SHP77 treated with DMSO at 0.1 percent for 48 hours (cell line): ENCODE data around the gene PDE4D.
"Not testable (repeated sequence)": the region's sequence is repeated elsewhere in the genome, so short reads cannot be mapped to it uniquely, and the experiment has no call there.

Experiments
- DNase-seq: peaks from one replicate; lab custom pipeline; 2025; lab: John Stamatoyannopoulos, UW

Gene PDE4D

DNA sequence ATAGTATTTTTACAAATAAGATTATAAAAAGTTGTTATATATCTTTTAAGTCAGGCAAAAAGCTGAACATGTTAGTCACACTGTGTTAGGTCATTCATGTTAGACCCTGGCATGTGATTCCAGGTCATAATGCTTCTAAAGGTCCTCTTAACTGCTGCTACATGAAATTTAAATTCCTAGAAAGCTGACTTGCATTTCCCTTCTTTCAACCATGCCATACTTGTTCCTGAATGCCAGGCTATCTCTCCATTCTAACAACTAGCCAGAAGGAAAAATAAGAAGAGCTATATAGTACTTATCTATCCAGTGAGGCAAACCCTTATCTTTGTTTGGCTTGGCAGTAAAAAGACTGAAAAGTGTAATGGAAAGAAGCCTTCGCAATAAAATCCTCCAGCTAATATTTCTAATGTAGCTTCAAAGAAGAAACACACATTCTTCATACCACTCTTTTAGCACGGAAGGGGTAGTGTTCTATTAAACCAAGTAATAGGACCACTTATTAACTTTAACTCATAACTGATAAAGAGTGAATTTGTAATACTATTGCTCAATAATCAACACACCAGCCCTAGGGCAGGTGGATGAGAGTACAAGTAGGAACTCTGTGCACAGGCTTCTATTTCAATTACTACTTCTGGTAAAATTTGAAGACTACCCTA is 310.2 kb downstream of the PDE4D start:
- no peak for DNase-seq

DNA sequence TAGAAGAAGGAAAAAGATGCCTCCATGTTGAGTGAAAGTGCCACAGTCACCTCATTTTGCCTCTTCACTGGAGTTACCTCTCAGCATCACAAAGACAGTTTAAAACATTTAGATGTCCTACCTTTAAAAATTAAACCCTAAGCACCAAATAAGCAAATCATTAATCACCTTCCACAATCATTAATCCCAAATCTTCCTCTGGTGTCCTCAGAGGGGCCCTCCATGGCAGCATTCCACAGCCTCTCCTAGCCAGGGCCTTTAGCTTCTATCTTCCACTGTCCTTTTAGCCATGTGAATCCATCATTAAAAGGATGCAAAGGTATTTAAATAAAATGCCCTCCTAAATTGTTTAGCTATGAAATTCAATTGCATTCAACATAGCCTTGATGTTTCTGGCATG is 310.8 kb downstream of the PDE4D start:
- DNase-seq: no peak

DNA sequence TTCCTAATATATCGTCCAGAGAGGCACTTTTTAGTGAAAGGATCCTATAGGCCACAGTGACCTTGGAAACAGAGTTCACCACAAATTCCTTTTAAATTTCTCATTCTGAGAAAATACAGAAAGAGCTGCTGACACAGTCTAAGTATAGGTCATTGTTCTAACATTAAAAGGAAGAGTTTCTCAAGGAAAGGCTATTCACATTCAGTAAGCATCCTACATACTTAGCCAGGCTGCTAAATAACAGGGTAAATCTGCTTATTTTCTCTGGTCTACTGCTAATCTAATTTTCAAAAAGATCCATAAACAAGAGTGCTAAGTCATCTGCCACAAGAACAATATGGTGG is 313.7 kb downstream of the PDE4D start:
- no peak for DNase-seq

DNA sequence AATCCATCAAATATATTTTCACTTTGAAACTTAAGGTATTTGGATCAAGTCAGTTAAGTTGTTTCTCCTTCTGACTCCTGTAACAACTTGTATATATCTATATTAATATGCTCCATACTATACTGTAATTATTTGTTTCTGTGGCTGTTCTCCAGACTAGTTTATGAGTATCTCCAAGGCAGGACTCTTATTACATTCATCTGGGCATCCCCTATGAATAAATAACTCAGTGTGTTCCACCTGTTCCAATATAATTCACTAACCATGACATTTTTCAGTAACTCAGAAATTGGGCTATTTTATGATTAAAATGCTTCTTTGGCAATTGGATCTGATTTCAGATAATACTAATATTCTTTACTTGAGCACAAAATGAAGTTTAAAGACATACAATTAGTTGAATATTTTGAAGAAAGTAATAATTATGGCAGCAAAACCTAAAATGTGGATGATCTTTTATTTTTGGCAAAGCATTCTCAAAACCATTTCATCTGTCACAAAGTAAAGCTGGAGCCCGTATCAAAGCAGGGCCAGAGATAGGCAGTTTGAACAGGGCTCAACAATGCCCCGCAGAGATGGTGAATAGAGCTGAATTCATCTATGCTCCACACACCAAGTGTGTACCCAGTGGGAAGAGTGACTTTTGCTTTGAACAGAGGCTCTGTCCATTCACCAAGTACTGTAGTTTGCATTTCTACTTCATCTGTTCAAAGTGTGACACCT is 314.3 kb downstream of the PDE4D start:
- no peak for DNase-seq

DNA sequence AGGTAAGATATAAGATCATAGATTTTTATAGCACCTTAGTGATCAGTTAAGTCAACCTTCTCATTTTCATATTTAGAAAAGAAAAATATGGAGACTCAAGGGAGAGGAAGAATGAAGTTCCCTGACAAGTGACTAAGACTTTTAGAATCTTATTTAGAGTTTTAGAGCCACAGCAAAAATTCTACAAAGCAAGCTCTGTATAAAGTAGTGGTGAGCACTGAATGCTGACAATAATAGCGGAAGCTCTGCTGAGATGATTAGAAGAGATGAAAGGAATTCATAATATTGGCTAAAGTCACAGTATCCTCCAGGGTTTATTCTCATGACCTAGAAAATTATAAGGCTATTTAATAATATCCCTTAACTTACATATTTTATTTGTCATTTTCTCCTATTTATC is 316.0 kb downstream of the PDE4D start:
- no peak for DNase-seq

DNA sequence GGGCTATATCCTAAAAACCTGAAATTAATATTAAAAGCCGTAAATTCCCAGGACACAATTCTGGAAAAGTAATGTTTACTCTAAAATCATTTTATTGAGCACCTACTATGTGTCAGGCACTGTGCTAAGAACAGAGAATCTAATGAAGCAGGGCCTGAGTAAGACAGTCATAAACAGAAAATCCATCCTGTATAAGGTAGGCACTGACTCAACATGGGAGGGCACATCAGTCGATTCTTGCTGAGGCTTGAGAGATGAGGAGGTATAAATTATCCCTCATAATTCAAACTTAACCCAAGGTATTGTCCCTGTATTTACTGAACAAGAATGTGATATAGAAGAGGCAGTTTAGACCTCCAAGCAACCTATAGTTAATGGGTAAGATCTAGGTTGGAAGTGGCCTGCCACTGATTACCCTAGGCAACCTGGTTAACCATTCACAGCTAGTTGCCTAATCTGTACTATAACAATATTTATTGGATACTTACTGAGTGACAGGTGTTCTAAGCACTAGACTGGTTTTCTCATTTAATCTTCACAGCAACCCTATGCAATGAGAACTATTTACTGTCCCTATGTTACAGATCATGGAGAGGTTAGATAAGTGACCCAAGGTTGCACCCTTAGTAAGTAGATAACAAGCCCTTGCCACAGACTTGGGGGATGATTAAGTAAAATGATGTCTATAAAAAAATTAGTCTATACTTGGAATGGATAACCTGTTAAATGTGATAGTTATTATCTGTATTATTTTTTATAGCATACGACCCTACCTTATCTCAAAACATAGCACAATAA is 317.7 kb downstream of the PDE4D start:
- no peak for DNase-seq

DNA sequence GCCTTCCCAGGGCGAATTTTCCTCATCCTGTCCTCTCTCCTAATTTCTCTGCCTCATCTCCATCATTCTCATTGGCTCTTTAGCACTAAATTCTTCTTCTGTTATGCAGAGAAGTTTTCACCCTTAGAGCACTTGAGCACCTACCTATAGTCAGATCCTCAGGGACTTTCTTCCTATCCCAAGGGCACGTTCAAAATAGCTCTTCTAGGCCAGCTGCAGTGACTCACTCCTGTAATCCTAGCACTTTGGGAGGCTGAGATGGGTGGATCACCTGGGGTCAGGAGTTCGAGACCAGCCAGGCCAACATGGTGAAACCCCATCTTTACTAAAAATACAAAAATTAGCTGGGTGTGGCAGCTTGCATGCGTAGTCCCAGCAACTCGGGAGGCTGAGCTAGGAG is 320.0 kb downstream of the PDE4D start:
- DNase-seq: not testable (repeated sequence)

DNA sequence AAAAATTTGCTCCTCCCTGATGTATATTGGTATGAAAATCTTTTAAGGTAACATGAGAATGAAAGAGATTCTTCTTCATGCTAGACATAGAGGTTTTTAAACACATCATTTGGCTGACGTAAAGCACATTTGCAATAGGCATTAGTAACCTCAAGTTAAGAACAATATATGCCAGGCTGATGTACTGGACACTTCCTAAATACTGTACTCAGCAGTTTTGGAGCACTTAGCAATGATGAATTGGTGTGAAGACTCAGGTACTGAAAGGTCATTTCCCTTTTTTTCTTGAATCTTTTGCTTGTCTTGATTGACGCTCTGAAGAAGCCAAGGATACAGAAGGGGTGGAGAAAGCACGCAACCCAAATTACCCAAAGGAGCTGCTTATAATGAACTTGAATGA is 322.5 kb downstream of the PDE4D start:
- no peak for DNase-seq

DNA sequence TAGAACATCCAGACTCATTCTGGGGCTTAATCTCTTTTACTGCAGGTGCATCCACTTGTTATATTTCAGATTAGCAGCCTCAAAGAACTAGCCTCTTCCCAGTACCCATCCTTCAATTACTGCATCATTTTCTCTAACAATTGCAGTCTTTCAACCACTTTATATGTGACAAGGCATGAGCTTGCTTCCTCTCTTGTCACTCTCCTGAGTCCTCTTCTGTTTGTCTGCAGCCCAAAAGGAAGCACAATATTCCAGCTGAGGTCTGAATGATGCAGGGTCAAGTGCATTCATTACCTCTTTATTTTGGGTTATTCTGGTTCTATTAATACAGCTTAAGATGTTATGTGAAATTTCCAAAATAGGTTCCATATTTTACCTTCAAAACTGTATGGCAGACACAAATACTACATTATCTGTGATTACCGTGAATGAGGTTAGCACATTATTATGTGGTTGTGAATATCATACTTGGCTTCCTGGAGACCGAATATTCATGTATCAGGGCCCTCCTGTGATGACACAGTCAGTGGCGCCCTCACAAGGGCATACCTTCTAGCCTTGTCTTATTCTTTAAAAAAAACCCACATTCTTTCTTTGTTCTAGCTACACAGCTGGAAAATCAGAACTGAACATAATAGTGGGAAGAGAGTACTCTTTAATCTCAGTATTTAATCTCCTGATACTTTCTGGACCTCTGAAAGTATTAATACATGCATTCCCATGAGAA is 323.8 kb downstream of the PDE4D start:
- DNase-seq: no peak

DNA sequence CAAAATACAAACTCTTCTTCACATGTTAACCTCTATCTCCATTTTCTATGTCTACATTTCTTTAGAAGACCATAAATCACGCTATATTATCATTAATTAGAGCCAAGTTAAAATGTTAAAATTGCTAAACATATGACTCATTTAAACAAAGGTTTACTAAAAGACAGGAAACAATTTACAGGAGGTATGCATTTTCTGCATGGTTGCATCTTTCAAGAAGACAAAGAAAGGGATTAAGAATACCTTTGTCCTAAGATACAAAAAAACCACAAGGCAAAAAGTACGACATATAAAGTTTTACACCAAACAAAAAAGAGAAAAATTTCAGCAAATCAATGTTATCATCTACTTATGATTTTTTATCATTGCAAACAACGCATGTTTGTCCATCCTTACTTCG is 324.4 kb downstream of the PDE4D start:
- DNase-seq: no peak

DNA sequence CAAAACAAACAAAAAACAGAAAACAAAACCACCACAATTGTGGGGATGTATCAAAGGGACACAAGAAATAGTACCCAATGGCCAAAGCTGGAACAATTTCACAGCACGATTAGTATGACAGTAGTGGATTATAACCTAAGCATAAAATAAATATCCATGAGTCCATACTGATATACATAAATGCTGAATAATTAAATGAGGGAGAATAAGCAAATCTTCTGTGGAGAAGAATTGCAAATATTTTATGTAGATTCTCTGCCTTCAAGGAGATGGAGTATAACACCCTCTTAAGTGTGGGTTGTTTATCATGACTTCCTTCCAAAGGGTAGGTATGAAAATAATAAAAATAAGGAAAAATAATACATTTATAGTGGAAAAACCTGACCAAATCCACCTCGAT is 325.4 kb downstream of the PDE4D start:
- DNase-seq: no peak

DNA sequence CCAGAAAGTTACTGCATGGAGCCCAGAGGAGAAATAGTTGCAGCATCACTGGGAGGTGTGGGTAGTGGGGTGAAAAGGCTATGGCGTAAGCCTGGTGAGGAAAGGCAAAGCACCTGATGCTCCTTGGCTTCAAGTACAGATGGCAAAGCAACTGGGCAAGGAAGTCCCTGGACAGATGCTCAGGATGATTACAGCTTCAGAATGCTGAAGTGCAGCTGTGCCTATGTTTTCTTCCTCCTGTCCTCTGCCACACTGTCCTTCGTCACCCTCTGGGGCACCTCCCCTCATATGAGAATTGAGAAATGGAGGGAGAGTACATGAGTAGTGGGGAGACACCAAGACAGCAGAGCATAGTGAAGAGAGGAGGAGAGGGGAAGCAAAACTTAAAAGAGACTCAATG is 328.0 kb downstream of the PDE4D start:
- no peak for DNase-seq

DNA sequence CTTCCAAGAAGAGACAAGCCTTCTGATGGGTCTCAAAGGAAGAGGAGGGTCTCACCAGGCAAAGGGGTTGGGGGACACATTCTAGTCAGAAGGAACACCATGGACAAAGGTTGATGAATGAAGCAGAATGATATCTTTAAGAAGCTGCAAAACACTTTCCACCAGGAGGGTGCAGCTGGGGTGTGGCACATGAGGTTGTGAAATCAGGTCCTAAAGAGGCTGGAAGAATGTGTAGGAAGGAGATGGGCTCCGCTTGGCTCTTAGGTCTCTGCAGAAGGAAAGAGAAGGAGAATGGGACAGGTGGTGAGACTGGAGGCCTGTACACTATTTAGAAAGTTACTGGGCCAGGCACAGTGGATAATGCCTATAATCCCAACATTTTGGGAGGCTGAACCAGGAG is 328.6 kb downstream of the PDE4D start:
- no peak for DNase-seq

DNA sequence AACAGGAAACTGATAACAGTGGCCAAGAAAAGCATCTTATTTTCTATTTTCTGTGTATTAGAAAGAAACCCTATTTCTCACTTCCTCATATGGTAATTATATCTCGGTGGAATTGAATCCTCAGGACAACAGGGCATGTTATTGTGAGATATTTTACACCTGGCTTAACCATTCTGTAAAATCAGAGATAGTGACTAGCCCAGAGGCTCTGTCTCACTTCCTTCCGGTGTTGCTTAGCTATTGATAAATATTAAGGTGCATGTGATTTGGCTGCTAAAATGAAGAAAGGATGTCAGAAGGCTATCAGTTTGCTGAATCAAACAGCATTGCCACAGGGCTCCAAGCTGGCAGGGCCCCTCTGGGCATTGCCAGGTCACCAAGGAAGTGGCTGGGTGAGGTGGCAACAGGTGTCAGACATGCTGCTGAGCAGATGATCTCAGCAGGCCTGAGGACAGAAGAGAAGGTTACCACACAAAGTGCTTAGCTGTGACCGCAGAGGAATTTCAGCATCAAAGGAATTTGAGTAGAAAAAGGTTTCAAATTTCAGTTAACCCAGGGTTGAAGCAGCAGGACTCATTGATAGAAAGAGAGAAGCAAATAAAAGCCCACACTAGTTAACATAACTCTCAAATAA is 330.7 kb downstream of the PDE4D start:
- DNase-seq: no peak

DNA sequence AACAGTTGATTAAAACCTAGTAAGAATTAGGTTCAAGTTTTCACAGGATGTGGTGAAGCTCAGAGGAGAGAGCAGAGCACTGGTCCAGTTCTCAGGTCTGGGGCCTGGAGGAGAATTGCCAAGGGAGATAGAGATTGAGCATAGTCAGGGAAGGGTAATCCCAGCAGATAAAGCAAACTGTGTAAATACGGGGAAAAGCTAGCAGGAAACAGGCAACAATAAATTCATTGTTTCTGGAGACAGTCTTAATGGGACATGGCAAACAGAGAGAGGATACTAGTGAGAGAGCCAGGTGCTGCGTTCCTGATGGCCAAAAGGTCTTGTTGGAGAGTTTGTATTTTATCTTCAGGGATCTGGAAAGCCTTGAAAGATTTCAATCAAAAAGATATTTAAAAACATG is 333.0 kb downstream of the PDE4D start:
- no peak for DNase-seq

DNA sequence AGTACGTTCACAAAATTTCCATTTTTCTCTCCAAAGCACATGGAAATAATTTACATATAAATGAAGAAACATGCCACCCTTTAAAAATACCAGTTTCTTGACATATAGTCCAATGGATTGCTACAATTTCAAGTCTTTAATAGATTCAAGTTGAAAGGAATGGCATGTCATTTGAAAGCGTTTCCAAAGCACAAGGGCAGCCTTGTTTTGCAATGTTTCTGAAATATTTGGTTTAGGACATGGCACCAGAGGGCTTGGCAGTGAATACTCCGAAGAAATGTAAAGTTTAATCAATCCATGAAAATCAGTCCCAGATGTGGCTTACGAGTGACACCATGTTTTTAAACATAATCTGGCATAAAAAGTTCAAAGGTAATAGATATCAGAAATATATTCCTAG is 333.7 kb downstream of the PDE4D start:
- no peak for DNase-seq

DNA sequence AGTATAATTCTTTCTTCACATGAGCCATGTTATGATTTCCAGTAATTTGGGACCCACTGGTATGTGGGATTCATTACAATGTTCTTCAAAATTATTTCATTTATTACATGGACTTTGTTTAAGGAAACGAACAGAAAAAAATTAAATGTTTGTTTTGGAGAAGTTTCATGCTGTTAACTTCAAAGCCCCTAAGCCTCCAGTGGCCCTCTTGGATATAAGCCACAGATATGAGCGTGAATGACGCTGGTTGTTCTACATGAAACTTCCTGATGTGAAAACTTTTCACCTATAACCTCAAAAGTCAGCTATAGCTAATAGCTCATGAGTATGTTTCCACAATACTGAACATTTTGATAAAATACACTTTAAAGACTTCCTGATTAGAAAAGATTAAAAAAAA is 334.2 kb downstream of the PDE4D start:
- DNase-seq: no peak

DNA sequence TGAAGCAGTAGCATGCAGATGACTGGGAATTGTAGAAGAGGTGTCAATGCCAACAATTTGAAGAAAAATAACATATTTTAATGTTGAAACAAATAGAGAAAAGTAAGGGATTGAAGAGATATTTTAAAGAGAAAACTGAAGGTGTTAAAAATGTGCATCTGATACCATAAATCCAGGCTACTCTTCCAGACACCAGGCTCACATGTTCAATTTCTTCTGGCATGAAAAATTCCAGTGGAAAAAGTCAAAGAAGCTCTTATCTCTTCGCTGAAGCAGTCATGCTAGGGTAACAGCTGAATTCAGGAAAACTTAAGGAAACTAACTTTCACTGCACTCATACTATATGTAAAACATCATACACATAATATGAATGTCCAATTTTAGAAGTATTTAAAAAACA is 335.0 kb downstream of the PDE4D start:
- no peak for DNase-seq

DNA sequence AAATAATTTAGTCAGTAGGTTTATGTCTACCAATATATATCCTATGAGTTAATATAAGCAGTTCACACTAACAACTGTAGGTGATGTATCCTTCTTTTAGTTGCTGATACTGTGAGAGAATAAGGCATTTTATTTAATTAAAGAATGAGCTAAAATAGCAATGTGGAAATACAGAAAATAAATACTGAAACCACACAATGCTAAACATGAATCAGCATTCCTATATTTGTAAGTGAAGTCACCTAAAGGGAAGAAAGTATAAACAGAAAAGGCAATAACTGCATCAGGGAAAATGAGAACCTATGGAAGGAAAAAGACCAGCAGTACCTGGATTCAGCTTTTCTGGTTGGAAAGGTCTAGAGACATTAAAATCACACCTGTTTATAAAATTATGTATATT is 336.0 kb downstream of the PDE4D start:
- no peak for DNase-seq

DNA sequence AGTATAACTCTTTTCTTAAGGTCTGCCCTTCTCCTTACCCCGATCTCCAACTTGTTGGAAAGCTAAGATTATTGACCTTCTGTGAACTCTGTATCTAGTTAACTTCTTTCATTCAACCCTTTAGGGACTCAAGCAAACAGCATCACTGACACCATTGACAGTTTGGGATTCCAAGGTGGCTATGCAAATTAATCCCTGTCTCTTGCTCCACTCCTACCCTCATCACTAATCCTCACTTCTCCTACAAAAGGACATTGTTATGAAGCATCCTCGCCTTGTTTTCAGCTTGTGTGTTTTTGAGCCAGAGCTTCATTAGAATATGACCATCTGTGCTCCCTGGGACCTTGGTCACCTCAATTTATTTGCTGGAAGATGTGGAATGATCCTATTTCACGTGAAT is 337.9 kb downstream of the PDE4D start:
- no peak for DNase-seq

DNA sequence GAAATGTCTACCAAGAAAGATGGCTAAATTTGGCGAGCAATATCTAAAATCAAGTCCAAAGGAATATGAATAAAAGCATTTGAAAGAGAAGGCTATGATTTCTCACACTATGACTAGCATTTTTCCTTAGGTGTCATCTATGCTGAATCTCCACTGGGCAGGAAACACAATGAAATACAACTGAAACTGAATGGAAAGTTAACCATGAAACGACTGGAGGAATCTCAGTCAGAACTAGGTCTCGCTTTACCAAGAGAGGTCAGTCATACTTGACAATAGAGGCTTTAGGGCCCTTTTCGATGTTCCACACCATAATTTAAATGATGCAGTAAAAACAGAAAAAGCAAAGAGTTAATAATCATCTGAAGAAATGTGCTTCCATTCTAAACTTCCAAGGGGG is 339.0 kb downstream of the PDE4D start:
- DNase-seq: no peak

DNA sequence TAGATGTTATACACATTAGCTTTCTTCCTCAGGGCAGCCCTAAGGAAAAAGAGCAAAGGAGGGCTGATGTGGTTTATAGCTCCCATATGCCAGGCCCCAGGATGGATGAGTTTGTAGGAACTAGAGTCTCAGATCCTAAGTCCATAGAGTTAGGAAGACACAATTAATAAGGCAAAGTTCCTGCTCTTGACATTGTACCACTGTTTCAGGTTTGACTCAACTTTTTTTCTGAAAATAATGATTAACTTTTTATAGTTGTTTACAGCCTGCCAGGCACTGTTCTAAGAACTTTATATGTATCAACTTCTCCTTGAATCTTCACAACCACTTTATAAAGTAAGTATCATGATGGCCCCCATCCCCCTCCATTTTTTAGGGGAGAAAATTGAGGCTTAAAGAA is 339.5 kb downstream of the PDE4D start:
- no peak for DNase-seq
